HUES48 (cell line): ENCODE results near the gene CHD1.

Experiments
- H3K27ac ChIP-seq: one replicate; pipeline ENCODE4 v1.7.0; 2013; ENCODE audit warnings: low read depth, low read length, inconsistent platforms
- H3K27me3 ChIP-seq: 2 replicates; pipeline ENCODE4 v1.6.1; 2013; ENCODE audit warnings: mild to moderate bottlenecking, low read length; ENCODE audit not compliant: control insufficient read depth, insufficient read depth
- H3K36me3 ChIP-seq: 2 replicates; pipeline ENCODE4 v1.6.1; 2013; ENCODE audit warnings: low read length; ENCODE audit not compliant: control insufficient read depth, insufficient read depth
- H3K4me1 ChIP-seq: 2 replicates; pipeline ENCODE4 v1.6.1; 2013; ENCODE audit warnings: mild to moderate bottlenecking, low read length; ENCODE audit not compliant: control insufficient read depth, insufficient read depth
- H3K4me3 ChIP-seq: 2 replicates; pipeline ENCODE4 v1.5.1; 2013; ENCODE audit warnings: mild to moderate bottlenecking, low read depth, low read length
- H3K9ac ChIP-seq: 2 replicates; pipeline ENCODE4 v1.6.1; 2013; ENCODE audit warnings: mild to moderate bottlenecking, low read depth, low read length, moderate library complexity
- H3K9me3 ChIP-seq: 2 replicates; pipeline ENCODE4 v1.6.1; 2013; ENCODE audit warnings: low read length; ENCODE audit not compliant: control insufficient read depth, insufficient read depth

Gene CHD1

DNA sequence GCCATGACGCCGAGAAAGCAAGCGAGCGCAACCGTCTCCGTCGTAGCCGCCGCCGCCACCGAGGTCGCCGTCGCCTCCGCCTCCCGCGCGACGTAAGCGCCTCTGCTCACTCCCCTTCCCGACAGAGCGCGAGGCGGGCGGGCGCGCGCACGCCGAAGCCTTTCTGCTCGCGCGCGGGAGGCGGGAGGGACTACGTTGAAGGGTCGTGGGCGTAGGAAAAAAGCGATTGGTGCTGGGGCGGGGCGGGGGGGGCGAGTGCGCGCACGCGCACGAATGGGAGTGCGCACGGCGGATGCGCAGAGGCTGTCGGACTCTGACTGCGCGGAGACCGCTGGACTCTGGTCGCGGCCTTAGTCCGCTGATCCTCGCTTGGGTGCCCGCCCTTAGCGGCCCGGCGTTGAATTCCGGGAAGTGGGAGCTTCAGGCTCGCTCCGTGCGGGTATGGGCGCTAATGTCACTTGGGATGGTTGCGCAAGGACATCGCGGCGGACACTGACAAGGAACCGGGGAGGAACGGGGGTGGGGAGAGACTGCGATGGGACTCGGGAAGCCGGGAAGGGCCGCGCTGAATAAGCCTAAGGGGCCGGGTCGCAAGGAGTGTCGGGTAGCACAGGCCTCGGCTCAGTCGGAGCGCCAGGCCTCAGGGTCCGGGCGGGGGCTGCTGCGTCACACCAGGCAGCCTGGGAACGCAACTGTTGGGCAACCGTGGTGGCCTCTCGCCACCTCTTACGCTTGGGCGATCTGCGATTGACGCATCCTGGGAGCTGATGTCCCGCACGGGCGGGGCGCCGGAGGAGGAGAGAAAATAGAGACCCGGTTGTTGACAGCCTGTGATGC is at the start of gene CHD1:
Gene CHD1 (minus strand): TSS at position 135 of the 837 bp plus-strand sequence. CDS start 2,621 bp downstream, outside the sequence.
- peaks cover 13% of the 10 kb centered on the region for H3K4me1 ChIP-seq
- peak within 1 kb of the TSS; percentile 83 for H3K9ac ChIP-seq
- H3K27me3 ChIP-seq, result no peaks in the 10 kb centered on the region
- peak within 1 kb of the TSS; percentile 84 for H3K4me3 ChIP-seq
- H3K36me3 ChIP-seq, result peaks cover 22% of the 10 kb centered on the region
- H3K9me3 ChIP-seq, result no peaks in the 10 kb centered on the region
- H3K27ac ChIP-seq, result peak within 1 kb of the TSS; percentile 98

DNA sequence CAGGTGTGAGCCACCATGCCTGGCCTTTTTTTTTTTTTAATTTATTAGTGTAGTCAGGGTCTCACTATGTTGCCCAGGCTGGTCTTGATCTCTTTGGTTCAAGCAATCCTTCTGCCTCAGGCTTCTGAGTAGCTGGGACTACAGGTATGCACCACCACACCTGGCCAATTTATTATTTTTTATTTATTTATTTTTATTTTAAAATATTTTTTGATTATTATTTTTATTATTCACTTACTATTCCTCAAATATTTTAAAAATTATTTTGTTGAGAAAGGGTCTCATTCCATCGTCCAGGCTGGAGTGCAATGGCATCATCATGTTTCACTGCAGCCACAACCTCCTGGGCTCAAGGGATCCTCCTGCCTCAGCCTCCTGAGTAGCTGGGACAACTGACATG is 49.7 kb upstream of the CHD1 start:
- H3K27ac ChIP-seq, result no peak overlapping the region
- no peaks in the 10 kb centered on the region for H3K27me3 ChIP-seq
- no peaks in the 10 kb centered on the region for H3K4me1 ChIP-seq
- no peak overlapping the region for H3K4me3 ChIP-seq
- no peaks in the 10 kb centered on the region for H3K9me3 ChIP-seq
- H3K9ac ChIP-seq, result no peak overlapping the region
- no peaks in the 10 kb centered on the region for H3K36me3 ChIP-seq

DNA sequence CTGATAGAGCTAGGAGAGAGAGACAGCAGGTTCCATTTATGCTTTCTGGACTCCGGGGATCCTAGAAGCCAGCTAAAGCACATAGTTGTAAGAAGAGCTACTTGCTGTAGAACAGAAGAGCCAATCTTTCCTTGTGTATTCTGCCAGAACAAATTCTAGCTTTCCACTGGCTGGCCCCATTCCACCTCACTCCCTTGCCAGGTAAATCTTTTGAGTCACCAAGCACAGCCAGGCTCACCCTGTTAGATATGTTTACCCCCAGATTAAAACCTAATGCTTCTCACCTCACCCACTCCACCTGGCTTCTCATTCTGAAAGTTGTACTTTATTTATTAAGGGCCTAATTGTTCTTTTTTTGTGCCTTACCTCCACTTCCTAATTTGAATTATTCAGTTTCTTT is 48.9 kb upstream of the CHD1 start:
- Histone ChIP-seq H3K9me3 (no peaks in the 10 kb centered on the region), H3K27me3 (no peaks in the 10 kb centered on the region), H3K27ac (no peak overlapping the region), H3K9ac (no peak overlapping the region), H3K4me1 (no peaks in the 10 kb centered on the region), H3K4me3 (no peak overlapping the region), H3K36me3 (no peaks in the 10 kb centered on the region)

DNA sequence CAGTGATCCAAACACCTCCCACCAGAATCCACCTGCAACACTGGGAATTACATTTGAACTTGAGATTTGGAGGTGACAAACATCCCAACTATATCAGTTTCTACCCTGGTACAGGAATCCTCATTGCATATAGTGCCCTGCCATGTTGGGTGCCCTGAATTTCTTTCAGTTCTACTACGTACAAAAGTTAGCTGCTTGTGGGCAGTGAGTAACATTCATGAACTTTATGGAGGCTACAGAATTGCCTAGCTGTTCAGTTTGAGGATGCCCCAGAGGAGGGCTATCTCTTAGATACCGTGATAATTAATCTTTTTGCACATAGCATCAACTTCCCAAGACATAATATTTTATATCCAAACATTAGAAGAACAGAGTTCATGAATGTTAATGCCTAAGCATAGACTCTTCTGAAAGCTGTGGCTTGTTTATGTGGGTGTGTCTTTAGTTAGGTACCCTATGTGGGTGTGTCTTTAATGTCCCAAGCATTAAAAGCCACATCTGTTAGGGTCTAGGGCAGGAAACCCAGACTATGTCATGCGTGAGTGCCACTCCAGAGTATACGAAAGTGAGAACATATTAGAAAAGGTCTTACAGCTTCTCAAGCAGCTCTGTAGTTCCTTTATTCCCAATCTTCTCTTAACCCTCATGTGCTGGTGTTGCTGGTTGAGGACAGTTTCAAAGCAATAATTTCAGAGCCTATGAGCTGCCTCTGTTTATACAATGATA is 47.0 kb upstream of the CHD1 start:
- H3K27ac ChIP-seq, result no peak overlapping the region
- no peak overlapping the region for H3K4me3 ChIP-seq
- H3K36me3 ChIP-seq, result no peaks in the 10 kb centered on the region
- H3K4me1 ChIP-seq, result no peaks in the 10 kb centered on the region
- no peaks in the 10 kb centered on the region for H3K27me3 ChIP-seq
- no peaks in the 10 kb centered on the region for H3K9me3 ChIP-seq
- no peak overlapping the region for H3K9ac ChIP-seq

DNA sequence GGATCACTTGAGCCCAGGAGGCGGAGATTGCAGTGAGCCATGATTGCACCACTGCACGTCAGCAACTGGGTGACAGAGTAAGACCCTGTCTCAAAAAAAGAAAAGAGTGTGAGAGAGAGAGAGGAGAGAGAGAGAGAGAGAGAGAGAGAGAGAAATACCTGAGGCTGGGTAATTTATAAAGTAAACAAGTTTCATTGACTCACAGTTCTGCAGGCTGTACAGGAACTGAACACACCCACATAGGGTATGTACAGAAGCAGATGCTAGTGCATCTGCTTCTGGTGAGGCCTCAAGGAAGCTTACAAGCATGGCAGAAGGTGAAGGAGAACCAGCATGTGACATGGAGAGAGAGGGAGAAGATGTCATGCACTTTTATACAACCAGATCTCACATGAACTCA is 46.4 kb upstream of the CHD1 start:
- H3K4me1 ChIP-seq, result no peaks in the 10 kb centered on the region
- H3K9ac ChIP-seq, result no peak overlapping the region
- H3K27ac ChIP-seq, result no peak overlapping the region
- H3K36me3 ChIP-seq, result no peaks in the 10 kb centered on the region
- no peaks in the 10 kb centered on the region for H3K9me3 ChIP-seq
- H3K27me3 ChIP-seq, result no peaks in the 10 kb centered on the region
- no peak overlapping the region for H3K4me3 ChIP-seq

DNA sequence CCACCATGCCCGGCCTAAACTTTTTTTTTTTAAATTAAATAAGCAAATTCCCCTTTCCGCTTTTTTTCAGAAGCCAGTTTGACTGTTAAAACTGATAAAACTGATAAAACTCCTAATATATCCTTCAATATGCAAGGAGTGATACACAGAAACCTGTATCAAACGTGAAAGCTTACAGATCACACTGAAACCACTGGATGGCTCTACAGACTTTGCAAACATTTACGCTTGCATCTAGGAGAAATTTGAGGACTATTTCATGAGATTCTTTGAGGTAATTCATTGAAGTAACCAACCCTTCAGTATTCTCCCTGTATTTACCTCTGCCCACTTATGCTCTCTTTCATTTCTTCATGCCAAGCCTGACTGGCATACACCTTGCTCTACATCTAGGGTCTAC is 40.6 kb upstream of the CHD1 start:
- H3K36me3 ChIP-seq, result no peaks in the 10 kb centered on the region
- no peaks in the 10 kb centered on the region for H3K4me1 ChIP-seq
- H3K9me3 ChIP-seq, result peaks cover 5% of the 10 kb centered on the region; the same call in 1 of the 2 replicates
- no peak overlapping the region for H3K27ac ChIP-seq
- no peak overlapping the region for H3K9ac ChIP-seq
- no peak overlapping the region for H3K4me3 ChIP-seq
- no peaks in the 10 kb centered on the region for H3K27me3 ChIP-seq

DNA sequence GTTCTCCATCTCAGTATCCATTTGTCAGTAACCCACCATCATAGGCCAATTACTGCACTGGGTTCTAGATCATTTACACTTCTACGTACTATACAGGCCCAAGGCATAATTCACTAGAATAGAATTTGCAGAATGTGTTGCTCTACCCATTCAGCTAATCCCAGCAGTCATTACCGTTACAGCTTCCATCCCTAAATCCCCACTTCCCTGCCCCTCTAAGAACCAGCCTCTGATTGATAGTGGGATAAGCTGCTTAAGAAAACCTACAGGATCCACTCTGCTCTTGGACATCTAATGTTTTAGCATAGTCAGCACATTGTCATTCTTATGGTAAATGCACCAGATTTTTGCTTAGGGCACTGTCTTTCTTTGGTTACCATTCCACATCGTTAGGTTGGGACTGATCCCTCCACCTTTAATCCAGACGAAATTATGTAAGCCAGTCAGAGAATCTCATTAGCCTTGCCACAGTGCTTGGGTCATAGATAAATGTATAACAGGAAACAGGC is 39.3 kb upstream of the CHD1 start:
- Histone ChIP-seq H3K9ac (no peak overlapping the region), H3K36me3 (no peaks in the 10 kb centered on the region), H3K4me3 (no peak overlapping the region), H3K9me3 (peaks cover 5% of the 10 kb centered on the region; the same call in 1 of the 2 replicates), H3K27me3 (no peaks in the 10 kb centered on the region; the same call in 1 of the 2 replicates), H3K4me1 (peaks cover 7% of the 10 kb centered on the region), H3K27ac (no peak overlapping the region)

DNA sequence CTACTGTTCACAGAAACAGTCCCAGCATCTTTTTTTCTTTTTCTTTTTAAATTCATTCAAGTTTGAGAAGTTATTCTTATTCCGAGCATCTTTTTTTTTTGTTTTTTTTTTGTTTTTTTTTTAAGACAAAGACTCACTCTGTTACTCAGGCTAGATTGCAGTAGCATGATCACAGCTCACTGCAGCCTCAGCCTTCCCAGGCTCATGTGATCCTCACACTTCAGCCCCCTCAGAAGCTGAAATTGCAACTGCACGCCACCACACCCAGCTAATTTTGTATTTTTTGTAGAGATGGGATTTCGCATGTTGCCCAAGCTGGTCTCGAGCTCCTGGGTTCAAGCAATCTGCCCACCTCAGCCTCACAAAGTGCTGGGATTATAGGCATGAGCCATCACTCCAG is 36.4 kb upstream of the CHD1 start:
- Histone ChIP-seq H3K9me3 (peaks cover 5% of the 10 kb centered on the region; the same call in 1 of the 2 replicates), H3K36me3 (no peaks in the 10 kb centered on the region), H3K27ac (no peak overlapping the region), H3K4me3 (no peak overlapping the region), H3K9ac (no peak overlapping the region), H3K27me3 (peaks cover 4% of the 10 kb centered on the region; the same call in 1 of the 2 replicates), H3K4me1 (peaks cover 17% of the 10 kb centered on the region)

DNA sequence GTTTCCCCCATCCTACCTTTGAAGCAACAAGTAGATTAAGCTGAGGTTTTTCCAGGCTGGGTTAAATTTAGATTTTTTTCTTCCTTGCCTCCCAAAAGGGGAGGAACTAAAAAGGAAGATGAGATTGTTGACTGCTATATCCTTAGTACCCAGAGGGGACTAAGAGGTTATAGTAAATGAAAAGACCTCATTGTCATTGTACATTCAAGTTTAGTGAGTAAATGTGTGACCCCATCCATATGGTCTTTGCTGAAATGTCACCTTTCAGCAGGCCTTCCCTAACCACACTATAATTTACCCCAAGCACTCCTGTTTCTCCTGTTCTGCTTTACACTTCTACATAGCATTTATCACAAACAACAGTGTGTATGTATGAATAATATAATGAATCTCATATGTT is 35.8 kb upstream of the CHD1 start:
- H3K27me3 ChIP-seq, result peaks cover 4% of the 10 kb centered on the region; the same call in 1 of the 2 replicates
- H3K4me1 ChIP-seq, result peaks cover 17% of the 10 kb centered on the region
- no peak overlapping the region for H3K4me3 ChIP-seq
- no peak overlapping the region for H3K27ac ChIP-seq
- no peaks in the 10 kb centered on the region for H3K36me3 ChIP-seq
- H3K9ac ChIP-seq, result no peak overlapping the region
- H3K9me3 ChIP-seq, result peaks cover 5% of the 10 kb centered on the region; the same call in 1 of the 2 replicates

DNA sequence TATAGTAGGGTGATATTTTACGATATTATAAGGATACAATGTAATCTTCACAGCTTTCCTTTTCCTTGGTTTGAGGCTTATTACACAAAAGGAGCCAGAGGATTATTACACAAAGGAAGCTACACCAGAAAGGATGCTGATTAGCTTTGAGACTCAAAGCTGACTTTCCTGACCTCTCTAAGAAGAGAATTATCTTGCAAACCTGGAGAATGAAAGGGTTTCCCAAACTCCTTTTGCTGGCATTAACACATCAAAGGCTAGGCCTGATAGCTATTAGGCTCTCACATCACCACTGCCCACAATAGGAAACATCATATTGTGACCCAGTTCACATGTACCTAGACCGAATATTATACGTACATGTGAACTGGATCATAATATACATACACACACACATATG is 34.2 kb upstream of the CHD1 start:
- H3K9me3 ChIP-seq, result peaks cover 5% of the 10 kb centered on the region; the same call in 1 of the 2 replicates
- no peak overlapping the region for H3K9ac ChIP-seq
- H3K27me3 ChIP-seq, result peaks cover 4% of the 10 kb centered on the region; the same call in 1 of the 2 replicates
- H3K4me3 ChIP-seq, result no peak overlapping the region
- peaks cover 17% of the 10 kb centered on the region for H3K4me1 ChIP-seq
- H3K27ac ChIP-seq, result peak overlapping the region; percentile 75
- H3K36me3 ChIP-seq, result no peaks in the 10 kb centered on the region

DNA sequence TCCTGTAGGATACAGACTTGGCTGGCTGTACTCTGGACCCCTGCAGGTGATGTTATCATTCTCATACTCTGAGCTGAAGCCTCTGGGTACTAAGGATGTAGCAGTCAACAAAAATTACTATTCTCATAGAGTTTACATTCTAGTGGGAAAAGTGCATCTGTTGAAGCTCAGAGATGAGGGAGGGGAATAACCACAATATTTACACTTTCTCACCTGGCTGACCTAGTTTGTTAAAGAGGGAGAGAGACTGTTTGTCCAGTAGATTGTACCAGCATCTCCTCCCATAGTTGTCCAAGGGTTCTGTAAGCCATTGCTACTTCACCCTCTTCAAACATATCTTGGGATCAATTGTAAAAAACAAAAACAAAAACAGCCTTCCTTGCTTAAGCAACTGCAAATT is 33.8 kb upstream of the CHD1 start:
- H3K9ac ChIP-seq, result no peak overlapping the region
- no peak overlapping the region for H3K4me3 ChIP-seq
- peaks cover 5% of the 10 kb centered on the region; the same call in 1 of the 2 replicates for H3K9me3 ChIP-seq
- H3K36me3 ChIP-seq, result no peaks in the 10 kb centered on the region
- H3K27me3 ChIP-seq, result peaks cover 4% of the 10 kb centered on the region; the same call in 1 of the 2 replicates
- H3K27ac ChIP-seq, result peak overlapping the region; percentile 75
- H3K4me1 ChIP-seq, result peaks cover 17% of the 10 kb centered on the region
